OCI-LY7 (cell line): ENCODE results near the gene NQO2. TPM values are rescaled to one million over a fixed set of nuclear protein-coding genes. Genes with fewer than 3 reads are reported as not detected.

Experiments
- BruUV-seq: library from RNA; stranded (reverse); fragments of 400-500 nt; replicated peaks from 2 replicates; lab custom pipeline; 2021; lab: Mats Ljungman, UMichigan
- CTCF ChIA-PET: fragments of 300-600 bp; sonication (Branson Sonifier 250); formaldehyde crosslinking; loops from one replicate; lab custom pipeline; 2022; ENCODE audit warnings: antibody characterized with exemption; ENCODE audit not compliant: unreplicated experiment; lab: Charles Lee
- POLR2A ChIA-PET: fragments of 300-600 bp; sonication (Branson Sonifier 250); formaldehyde crosslinking; loops from one replicate; lab custom pipeline; 2022; ENCODE audit warnings: antibody characterized with exemption; lab: Charles Lee
- DNase-seq: peaks from one replicate; pipeline ENCODE4 v3.0.0-alpha.2; 2015; ENCODE audit warnings: low spot score
- H2AFZ ChIP-seq: fragments of 200-600 bp; sonication (generic), shearing (Covaris generic); 2 replicates; pipeline ENCODE4 v1.6.1; 2014; ENCODE audit warnings: mild to moderate bottlenecking, antibody characterized with exemption, low read length, moderate library complexity
- H3K27ac ChIP-seq: fragments of 200-600 bp; sonication (generic); 2 replicates; pipeline ENCODE4 v1.5.1; 2014; ENCODE audit warnings: mixed run types, low read depth, mild to moderate bottlenecking, moderate library complexity, low read length, inconsistent platforms; ENCODE audit not compliant: poor library complexity, severe bottlenecking
- H3K36me3 ChIP-seq: fragments of 200-600 bp; sonication (generic); 2 replicates; pipeline ENCODE4 v1.6.1; 2014; ENCODE audit warnings: mild to moderate bottlenecking, antibody characterized with exemption, low read length, moderate library complexity, mixed read lengths; ENCODE audit not compliant: insufficient read depth
- H3K4me1 ChIP-seq: fragments of 200-600 bp; sonication (generic); 2 replicates; pipeline ENCODE4 v1.5.1; 2014; ENCODE audit warnings: mild to moderate bottlenecking, low read length; ENCODE audit not compliant: insufficient read depth, poor library complexity, severe bottlenecking
- H3K4me2 ChIP-seq: fragments of 200-600 bp; sonication (generic); 2 replicates; pipeline ENCODE4 v1.6.1; 2014; ENCODE audit warnings: mild to moderate bottlenecking, low read length
- H3K4me3 ChIP-seq: fragments of 200-600 bp; sonication (generic); 2 replicates; pipeline ENCODE4 v1.5.1; 2014; ENCODE audit warnings: mild to moderate bottlenecking, low read depth, low read length; ENCODE audit not compliant: poor library complexity, severe bottlenecking
- H3K79me2 ChIP-seq: fragments of 200-600 bp; sonication (generic); 2 replicates; pipeline ENCODE4 v1.6.1; 2016; ENCODE audit warnings: low read depth, mild to moderate bottlenecking, low read length, moderate library complexity, mixed read lengths; ENCODE audit not compliant: insufficient read depth
- H3K9me2 ChIP-seq: fragments of 200-600 bp; sonication (generic); 2 replicates; pipeline ENCODE4 v1.6.1; 2016; ENCODE audit warnings: mild to moderate bottlenecking, low read length, mixed read lengths; ENCODE audit not compliant: insufficient read depth
- H3K9me3 ChIP-seq: fragments of 200-600 bp; sonication (generic); 2 replicates; pipeline ENCODE4 v1.6.1; 2014; ENCODE audit warnings: mild to moderate bottlenecking, mixed run types, low read length, mixed read lengths
- H4K20me1 ChIP-seq: fragments of 200-600 bp; sonication (generic); 2 replicates; pipeline ENCODE4 v1.6.1; 2014; ENCODE audit warnings: mild to moderate bottlenecking, antibody characterized with exemption, low read length, moderate library complexity, mixed read lengths; ENCODE audit not compliant: insufficient read depth
- EZH2phosphoT487 ChIP-seq: fragments of 200-600 bp; sonication (generic); IDR thresholded peaks from 2 replicates; pipeline ENCODE4 v1.6.1; 2018; ENCODE audit warnings: low read depth, borderline replicate concordance, mild to moderate bottlenecking, mixed run types, antibody characterized with exemption, low read length, moderate library complexity, mixed read lengths
- intact Hi-C: fragments of 100-400 bp; cut with micrococcal nuclease; formaldehyde crosslinking; loops from one replicate; pipeline ENCODE4 v1.10.0; 2022; ENCODE audit not compliant: unreplicated experiment
- total RNA-seq, 2 experiments: library from RNA; depleted of rRNA in 1 of 2; stranded (reverse); fragments of >200 nt in 1 of 2; shearing (Covaris generic) in 1 of 2; gene quantifications; 2 replicates each; pipeline ENCODE4 v1.2.3, GENCODE V29; 2014 to 2022
- TF ChIP-seq, protein P1 (sequence below): fragments of 200-600 bp; sonication (generic); conservative IDR thresholded peaks from 2 replicates; pipeline ENCODE4 v1.5.1; 2014; ENCODE audit warnings: mild to moderate bottlenecking, antibody characterized with exemption, low read length, moderate library complexity, mixed read lengths

The NQO2 gene
- total RNA-seq, 2 experiments from 2014 or later, result 8.4 to 9.9 TPM

DNA sequence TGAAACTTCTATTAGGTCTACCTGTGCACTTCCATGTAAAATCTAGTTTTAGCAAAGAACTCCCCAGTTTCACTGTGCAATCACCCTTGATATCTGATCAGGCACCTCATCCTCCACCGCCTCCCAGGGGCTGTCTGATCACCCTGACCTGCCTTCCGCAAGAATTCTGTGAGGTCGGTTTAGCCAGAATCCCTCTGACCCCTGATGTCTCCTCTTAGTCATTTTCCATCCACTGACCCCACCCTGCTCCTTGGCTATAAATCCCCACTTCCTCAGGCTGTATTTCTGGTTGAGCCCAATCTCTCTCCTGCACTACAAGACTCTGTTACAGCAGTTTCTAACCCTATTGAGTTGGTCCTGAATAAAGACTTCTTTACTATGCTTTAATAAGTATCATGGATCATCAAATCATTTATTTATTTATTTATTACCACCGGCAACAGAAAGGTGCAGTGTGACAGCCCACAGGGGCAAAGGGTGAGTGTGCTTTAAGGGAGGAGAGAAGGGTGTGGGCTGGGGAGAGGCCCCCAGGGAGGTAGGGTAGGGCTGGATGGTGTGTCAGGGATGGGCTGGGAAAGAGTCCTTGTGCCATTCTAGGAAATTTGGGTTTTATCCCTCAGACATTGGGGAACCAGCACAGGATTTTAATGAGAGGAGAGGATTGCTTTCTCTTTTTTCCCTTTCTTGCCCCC, 17.1 kb upstream of the NQO2 start:
- POLR2A ChIA-PET, result no interaction called here
- CTCF ChIA-PET, result no interaction called here

DNA sequence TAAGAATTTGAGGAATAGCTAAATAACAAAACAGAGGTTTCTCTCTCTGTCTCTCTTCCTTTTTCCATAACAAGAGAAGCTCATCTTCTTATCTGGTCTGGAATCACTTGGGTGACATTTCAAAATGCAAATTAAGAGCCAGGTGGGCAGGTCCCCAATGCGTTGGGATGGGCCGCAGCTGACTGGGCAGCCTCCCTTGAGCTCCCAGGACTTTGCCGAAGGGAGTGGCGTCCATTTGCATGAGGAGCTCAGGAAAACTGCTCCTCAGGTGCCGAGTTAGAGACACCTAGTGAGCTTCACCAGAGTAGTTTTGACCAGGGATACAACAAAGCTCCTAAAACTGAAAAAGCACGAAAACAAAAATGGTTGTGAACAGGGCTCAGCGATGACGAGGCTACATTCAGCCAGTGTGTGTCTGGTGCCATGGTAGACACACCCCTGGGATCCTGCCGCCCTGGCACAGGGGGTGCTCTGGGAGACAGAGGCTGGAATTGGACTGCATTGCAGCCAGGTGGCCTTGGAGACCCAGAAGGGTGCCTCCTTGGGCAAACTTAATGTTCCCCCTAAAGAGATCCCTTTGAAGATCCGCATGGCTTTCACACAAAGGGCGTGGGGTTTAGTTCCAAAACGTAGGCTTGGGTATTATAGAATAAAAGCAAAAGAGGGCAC, 14.8 kb upstream of the NQO2 start:
- DNase-seq, result no peak
- no peak overlapping the region for H2AFZ ChIP-seq
- no TSS peak for BruUV-seq
- peaks cover 9% of the 10 kb centered on the region for H3K4me1 ChIP-seq
- CTCF ChIA-PET, result interaction anchor here (1.2 kb wide), 1 partner anchor 33 kb away, joined by 4 read pairs; no protein-coding TSS in a partner anchor
- no peaks in the 10 kb centered on the region for H3K36me3 ChIP-seq
- no peak overlapping the region for H3K27ac ChIP-seq
- H3K9me2 ChIP-seq, result no peaks in the 10 kb centered on the region
- POLR2A ChIA-PET, result interaction anchor here (1.3 kb wide), 1 partner anchor 41 kb away, joined by 3 read pairs; no protein-coding TSS in a partner anchor
- H4K20me1 ChIP-seq, result no peaks in the 10 kb centered on the region
- intact Hi-C loops, result loop anchor here (10.0 kb wide), 2 partner anchors 250 to 370 kb away; no protein-coding TSS in a partner anchor
- TF ChIP-seq, protein P1, sequence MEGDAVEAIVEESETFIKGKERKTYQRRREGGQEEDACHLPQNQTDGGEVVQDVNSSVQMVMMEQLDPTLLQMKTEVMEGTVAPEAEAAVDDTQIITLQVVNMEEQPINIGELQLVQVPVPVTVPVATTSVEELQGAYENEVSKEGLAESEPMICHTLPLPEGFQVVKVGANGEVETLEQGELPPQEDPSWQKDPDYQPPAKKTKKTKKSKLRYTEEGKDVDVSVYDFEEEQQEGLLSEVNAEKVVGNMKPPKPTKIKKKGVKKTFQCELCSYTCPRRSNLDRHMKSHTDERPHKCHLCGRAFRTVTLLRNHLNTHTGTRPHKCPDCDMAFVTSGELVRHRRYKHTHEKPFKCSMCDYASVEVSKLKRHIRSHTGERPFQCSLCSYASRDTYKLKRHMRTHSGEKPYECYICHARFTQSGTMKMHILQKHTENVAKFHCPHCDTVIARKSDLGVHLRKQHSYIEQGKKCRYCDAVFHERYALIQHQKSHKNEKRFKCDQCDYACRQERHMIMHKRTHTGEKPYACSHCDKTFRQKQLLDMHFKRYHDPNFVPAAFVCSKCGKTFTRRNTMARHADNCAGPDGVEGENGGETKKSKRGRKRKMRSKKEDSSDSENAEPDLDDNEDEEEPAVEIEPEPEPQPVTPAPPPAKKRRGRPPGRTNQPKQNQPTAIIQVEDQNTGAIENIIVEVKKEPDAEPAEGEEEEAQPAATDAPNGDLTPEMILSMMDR, result no peak
- no peak for TF ChIP-seq EZH2phosphoT487
- H3K79me2 ChIP-seq, result no peaks in the 10 kb centered on the region
- no peaks in the 10 kb centered on the region for H3K9me3 ChIP-seq
- H3K4me2 ChIP-seq, result no peak overlapping the region
- no peak overlapping the region for H3K4me3 ChIP-seq

More for the DNA sequence above, 17.1 kb upstream of the NQO2 start:
- TF ChIP-seq, protein P1, result no peak
- TF ChIP-seq EZH2phosphoT487, result no peak
- Histone ChIP-seq H3K9me3 (no peaks in the 10 kb centered on the region), H4K20me1 (no peaks in the 10 kb centered on the region), H3K4me1 (no peaks in the 10 kb centered on the region), H3K79me2 (no peaks in the 10 kb centered on the region), H3K27ac (no peak overlapping the region), H3K9me2 (no peaks in the 10 kb centered on the region), H2AFZ (no peak overlapping the region), H3K4me2 (no peak overlapping the region), H3K4me3 (no peak overlapping the region), H3K36me3 (no peaks in the 10 kb centered on the region)
- BruUV-seq, result no TSS peak
- DNase-seq, result no peak
- intact Hi-C loops, result loop anchor here (10.0 kb wide), 2 partner anchors 252 to 372 kb away; no protein-coding TSS in a partner anchor
